ENCODE results near the gene AMH. TPM values are rescaled to one million over a fixed set of nuclear protein-coding genes. Genes with fewer than 3 reads are reported as not detected.
A peak's percentile ranks its signal among the peaks of the same experiment; 100 is the strongest.

The AMH gene
- total and polyA plus RNA-seq, 2 of the 13 experiments (the other 11 are each of a cell fraction or from before 2014, with no cell fraction given) = 0.03 to 0.18 TPM

DNA sequence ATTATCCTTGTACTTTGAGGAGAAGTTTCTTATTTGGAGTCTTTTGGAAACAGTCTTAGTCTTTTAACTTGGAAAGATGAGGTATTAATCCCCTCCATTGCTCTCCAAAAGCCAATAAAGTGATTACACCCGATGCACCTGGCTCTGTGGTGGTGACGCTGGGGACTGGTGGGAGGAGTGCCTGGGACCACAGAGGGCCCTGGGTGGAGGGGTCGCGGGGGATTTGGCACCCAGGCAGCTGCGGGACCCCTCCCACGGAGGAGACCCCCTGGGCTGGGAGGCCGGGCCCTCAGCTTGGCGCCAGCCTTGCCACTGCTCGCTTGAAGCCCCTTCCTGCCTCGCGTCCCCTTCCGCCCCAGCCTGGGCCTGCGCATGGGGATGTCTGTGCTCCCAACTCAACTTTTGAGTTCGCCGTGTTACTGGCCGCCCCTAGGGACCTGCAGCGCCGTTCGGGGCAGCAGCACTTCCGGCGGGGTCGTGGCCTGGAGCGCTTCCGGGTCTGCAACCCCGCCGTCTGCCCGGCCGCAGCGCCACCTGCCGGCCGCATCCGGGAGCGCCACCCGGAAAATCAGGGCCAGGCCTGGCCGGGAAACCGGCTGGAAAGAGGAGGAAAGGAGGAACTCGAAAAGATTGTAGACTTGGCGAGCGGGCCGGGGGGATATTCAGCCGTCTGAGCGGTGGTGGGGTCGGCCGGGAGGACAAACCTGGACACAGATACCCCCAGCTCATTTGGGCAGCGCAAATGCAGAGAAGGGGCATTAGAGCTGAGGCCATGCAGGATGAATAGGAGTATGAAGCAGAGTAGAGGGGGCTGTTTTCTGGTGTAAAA is 24.4 kb downstream of the AMH start (continued):
- TF ChIP-seq, protein P1, sequence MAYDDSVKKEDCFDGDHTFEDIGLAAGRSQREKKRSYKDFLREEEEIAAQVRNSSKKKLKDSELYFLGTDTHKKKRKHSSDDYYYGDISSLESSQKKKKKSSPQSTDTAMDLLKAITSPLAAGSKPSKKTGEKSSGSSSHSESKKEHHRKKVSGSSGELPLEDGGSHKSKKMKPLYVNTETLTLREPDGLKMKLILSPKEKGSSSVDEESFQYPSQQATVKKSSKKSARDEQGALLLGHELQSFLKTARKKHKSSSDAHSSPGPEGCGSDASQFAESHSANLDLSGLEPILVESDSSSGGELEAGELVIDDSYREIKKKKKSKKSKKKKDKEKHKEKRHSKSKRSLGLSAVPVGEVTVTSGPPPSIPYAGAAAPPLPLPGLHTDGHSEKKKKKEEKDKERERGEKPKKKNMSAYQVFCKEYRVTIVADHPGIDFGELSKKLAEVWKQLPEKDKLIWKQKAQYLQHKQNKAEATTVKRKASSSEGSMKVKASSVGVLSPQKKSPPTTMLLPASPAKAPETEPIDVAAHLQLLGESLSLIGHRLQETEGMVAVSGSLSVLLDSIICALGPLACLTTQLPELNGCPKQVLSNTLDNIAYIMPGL (CRISPR knock-in tag; IDR thresholded peaks at IDR 0.05; ENCODE audit: borderline replicate concordance in 1 of 2, low read depth in 1 of 2) = peak; percentile 62 to 86; a peak in 3 of 4 replicates
- 0 out of 2 replicates have a peak, but pooled peaks have one; percentile 16 for TF ChIP-seq ZNF841 (CRISPR knock-in tag; IDR thresholded peaks at IDR 0.05; ENCODE audit: borderline replicate concordance)
- TF ChIP-seq ZNF724P (CRISPR knock-in tag; IDR thresholded peaks at IDR 0.05; ENCODE audit: borderline replicate concordance) = no peak
- no peak for TF ChIP-seq CENPT (CRISPR knock-in tag; IDR thresholded peaks at IDR 0.05; ENCODE audit: low read depth)
- no peak for TF ChIP-seq RAD51 (IDR thresholded peaks at IDR 0.05; ENCODE audit: borderline replicate concordance)
- TF ChIP-seq KDM6A (CRISPR knock-in tag; IDR thresholded peaks at IDR 0.05; ENCODE audit: low read depth) = no peak
- 0 out of 2 replicates have a peak, but pooled peaks have one; percentile 67 for TF ChIP-seq RELA (CRISPR knock-in tag; IDR thresholded peaks at IDR 0.05)
- TF ChIP-seq, protein P2, sequence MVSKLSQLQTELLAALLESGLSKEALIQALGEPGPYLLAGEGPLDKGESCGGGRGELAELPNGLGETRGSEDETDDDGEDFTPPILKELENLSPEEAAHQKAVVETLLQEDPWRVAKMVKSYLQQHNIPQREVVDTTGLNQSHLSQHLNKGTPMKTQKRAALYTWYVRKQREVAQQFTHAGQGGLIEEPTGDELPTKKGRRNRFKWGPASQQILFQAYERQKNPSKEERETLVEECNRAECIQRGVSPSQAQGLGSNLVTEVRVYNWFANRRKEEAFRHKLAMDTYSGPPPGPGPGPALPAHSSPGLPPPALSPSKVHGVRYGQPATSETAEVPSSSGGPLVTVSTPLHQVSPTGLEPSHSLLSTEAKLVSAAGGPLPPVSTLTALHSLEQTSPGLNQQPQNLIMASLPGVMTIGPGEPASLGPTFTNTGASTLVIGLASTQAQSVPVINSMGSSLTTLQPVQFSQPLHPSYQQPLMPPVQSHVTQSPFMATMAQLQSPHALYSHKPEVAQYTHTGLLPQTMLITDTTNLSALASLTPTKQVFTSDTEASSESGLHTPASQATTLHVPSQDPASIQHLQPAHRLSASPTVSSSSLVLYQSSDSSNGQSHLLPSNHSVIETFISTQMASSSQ (IDR thresholded peaks at IDR 0.05; ENCODE audit: low read depth) = no peak
- TF ChIP-seq, protein P2 (CRISPR knock-in tag; IDR thresholded peaks at IDR 0.05; ENCODE audit: borderline replicate concordance) = peak; percentile 53; the same call in 1 of the 2 replicates
- peak; percentile 88 for TF ChIP-seq ERF (CRISPR knock-in tag; IDR thresholded peaks at IDR 0.05)
- no peak for TF ChIP-seq ZBTB3 (CRISPR knock-in tag; IDR thresholded peaks at IDR 0.05; ENCODE audit: borderline replicate concordance, low read depth)
- peak; percentile 84 for TF ChIP-seq RXRA (CRISPR knock-in tag; IDR thresholded peaks at IDR 0.05)
- no peak for TF ChIP-seq ARNT (IDR thresholded peaks at IDR 0.05)
- TF ChIP-seq ZNF883 (CRISPR knock-in tag; IDR thresholded peaks at IDR 0.05; ENCODE audit: not compliant biosample characterization) = peak; percentile 77
- TF ChIP-seq ZNF713 (CRISPR knock-in tag; IDR thresholded peaks at IDR 0.05) = no peak
- TF ChIP-seq ZNF414 (CRISPR knock-in tag; IDR thresholded peaks at IDR 0.05) = peak; percentile 22; the same call in 1 of the 2 replicates
- no peak for TF ChIP-seq ZNF773 (CRISPR knock-in tag; IDR thresholded peaks at IDR 0.05; ENCODE audit: borderline replicate concordance)
- peak; percentile 26; the same call in 1 of the 2 replicates for TF ChIP-seq MXD4 (CRISPR knock-in tag; IDR thresholded peaks at IDR 0.05)
- peak; percentile 79 for TF ChIP-seq GMEB1 (CRISPR knock-in tag; IDR thresholded peaks at IDR 0.05; ENCODE audit: borderline replicate concordance)

Data from HepG2 (cell line).